AML-193 (cell line): ENCODE results near the gene AMDHD2.
"Not testable (repeated sequence)": the region's sequence is repeated elsewhere in the genome, so short reads cannot be mapped to it uniquely, and the experiment has no call there.

Experiments used
- DNase-seq, 2 experiments: peaks; one replicate each; lab custom pipeline; 2025; lab: John Stamatoyannopoulos, UW

Gene AMDHD2

DNA sequence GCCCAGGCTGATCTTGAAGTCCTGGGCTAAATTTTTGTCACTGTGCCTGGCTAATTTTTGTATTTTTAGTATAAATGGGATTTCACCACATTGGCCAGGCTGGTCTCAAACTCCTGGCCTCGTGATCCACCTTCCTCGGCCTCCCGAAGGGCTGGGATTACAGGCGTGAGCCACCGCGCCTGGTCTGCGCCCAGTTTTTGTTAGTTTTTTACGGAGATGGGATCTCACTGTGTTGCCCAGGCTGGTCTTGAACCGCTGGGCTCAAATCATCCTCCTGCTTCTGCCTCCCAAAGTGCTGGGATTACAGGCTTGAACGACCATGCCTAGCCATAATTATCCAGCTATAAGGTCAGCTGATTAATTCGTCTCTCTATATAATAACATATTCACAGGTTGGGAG lies 13.7 kb downstream of the AMDHD2 start:
- no peak for DNase-seq

DNA sequence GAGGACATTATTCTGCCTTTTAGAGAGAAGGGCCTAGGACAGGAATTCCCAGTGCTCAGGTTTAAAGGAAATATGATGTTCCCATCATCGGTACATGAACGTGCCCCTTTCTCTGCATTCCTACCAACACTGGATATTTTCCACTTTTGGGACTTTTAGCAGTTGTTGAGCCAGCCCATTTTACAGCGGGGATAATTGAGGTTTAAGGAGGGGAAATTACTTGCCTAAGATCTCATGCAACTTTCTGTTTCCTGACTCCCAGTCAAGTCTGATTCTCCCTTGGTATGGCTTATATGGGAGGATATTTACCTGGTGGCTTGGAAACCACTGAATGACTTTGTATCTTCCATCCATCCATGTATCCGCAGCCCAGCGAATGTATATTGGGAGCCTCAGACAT lies 14.2 kb downstream of the AMDHD2 start:
- DNase-seq, result not testable (repeated sequence)

DNA sequence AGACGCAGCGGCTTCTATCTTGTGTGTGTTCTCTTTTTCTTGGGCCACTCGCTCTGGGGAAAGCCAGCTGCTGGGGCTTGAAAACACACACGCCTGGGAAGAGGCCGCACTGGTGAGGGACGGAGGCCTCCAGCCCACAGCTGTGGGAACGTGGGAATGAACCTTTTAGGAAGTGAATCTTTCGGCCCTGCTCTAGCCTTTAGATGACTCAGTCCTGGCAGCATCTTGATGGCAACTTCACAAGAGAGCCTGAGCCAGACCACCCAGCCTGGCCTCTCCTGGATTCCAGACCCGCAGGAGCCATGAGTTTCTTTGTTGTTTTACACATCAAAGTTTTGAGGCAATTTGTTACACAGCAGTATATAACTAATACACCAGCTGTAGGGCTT lies 15.4 kb downstream of the AMDHD2 start:
- DNase-seq, result no peak

DNA sequence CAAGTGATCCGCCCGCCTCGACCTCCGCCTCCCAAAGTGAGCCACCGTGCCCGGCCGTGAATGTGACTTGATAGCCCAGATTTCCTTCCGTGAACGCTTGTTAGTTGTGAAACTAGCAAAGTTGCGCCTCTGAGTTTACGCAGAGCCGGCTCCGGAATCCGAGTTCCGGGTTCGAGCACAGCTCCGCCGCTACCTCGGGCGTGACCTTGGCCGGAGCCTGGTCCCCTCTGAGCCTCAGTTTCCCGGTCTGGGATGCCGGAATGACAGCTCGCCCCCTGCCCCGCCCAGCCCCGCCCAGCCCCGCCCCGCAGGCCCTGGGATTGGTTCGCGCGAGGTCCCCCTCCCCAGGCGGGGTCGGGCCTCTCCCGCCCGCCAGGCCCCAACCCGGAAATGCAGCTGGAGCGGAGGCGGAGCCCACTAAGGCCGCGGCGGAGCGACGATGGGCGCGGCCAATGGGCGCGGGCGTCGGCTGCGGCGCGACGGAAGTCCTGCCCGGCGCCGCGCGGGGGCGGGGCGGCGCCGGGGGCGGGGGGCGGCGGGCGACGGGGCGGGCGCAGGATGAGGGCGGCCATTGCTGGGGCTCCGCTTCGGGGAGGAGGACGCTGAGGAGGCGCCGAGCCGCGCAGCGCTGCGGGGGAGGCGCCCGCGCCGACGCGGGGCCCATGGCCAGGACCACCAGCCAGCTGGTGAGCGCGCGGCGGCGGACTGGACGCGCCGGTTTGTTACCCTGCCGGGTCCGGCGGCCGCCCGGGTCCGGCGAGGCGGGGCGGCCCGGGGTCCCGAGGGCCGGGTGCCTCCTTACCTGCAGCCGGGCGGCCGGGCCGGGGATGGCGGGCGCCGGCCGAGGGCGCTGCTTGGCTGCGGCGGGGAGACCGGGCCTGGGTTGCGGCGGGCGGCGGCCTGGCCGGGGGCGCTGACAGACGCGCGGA lies 17.5 kb downstream of the AMDHD2 start, which contains the start of gene PDPK1:
Gene PDPK1 (plus strand): TSS at position 571 of the 929 bp plus-strand sequence. CDS start 92 bp downstream, at position 663.
- DNase-seq, result peak; percentile 82 to 86

- not testable (repeated sequence) for DNase-seq
Measured at GRCh38 chr16:2539192-2539844, 19.1 kb downstream of the AMDHD2 start.

DNA sequence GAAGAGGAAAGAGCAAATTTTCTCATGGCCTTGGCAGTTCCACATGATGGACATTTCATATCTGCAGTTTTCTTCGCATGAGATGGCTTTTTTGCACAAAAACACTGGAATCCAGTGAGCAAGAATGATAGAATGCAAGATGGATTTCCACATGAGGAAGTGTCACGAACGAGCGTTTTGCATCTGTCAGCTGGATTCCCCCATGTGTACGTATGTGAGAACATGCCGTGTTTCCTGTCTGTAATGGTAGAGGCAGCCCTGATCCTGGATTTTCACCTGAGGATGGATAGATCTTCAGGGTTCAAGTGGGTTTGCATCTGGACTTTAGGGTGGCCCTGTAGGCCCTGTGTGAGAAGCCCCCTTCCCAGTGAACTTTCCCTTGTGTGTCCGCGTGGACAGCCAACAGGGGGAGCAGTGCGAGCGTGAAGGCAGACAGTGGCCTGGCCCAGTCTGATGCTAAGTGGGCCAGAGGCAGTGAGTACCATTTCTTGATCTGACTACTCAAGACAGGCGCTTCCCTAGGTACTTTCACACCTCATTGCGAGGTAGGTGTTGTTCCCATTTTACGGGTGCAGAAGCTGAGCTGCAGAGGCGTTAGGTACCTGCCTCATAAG lies 19.8 kb downstream of the AMDHD2 start:
- peak in 1 of 2 experiments; percentile 4 for DNase-seq

GRCh38 chr16:2540912-2541311 lies 20.7 kb downstream of the AMDHD2 start:
- DNase-seq, result peak; percentile 41 to 65

DNA sequence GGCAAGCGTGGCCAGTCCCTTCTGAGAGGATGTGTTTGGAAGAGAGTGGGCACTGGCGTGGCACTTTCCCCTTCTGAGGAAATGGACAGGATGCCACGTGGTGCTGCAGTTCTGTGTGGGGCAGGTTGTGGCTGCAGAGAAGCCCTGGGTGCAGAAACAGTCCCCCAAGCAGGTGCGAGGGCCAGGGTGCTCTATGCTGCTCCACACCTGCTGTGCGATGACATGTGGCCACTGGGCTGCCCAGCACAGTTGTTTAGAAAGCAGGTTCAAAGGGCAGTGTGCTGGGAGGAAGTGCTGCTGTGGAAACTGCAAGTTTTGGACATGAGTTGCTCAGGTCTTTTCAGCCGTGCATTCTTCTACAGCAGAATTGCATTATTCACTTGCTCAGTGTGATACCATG lies 21.2 kb downstream of the AMDHD2 start:
- not testable (repeated sequence) for DNase-seq

DNA sequence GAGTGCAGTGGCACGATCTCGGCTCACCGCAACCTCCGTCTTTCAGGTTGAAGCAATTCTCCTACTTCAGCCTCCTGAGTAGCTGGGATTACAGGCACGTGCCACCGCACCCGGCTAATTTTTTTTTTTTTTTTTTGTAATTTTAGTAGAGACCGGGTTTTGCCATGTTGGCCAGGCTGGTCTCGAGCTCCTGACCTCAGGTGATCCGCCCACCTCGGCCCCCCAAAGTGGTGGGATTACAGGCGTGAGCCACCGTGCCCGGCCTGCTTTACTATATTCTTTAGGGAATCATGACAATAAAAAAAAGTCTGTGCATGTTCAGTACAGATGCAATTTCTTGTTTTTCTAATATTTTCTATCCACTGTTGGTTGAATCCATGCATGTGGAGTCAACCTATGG lies 23.6 kb downstream of the AMDHD2 start:
- DNase-seq, result not testable (repeated sequence)

GRCh38 chr16:2550283-2550878 lies 30.2 kb downstream of the AMDHD2 start:
- DNase-seq, result not testable (repeated sequence)

- not testable (repeated sequence) for DNase-seq
Measured at GRCh38 chr16:2551420-2551889, 31.3 kb downstream of the AMDHD2 start.

DNA sequence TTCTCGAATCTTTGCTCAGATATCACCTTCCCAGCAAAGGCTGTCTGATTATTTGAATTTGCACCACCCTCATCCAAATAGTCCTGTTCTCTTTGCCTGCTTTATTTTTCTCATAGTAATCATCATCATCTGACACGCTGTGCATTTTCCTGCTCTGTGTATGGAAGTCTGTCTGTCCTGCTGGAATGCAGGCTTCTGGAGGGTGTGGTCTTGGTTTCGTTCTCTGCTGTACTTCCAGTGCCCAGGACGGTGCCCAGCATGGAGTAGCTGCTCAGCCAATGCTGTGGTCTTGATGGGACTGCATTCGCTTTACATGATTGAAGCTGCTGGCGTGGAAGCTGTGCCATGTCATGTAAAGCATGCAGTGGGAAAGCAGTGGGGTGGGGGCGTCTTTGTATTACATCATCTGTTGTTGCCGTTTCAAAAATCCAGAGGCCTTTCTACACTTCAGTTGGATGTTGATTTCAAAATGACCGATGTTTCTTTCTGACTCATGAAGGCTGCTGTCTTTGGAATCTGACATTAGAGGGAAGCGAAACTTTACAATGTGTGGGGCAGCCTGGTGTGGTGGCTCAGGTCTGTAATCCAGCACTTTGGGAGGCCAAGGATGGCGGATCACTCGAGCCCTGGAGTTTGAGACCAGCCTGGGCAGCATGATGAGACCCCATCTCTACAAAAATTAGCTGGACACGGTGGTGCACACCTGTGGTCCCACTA lies 34.7 kb downstream of the AMDHD2 start:
- DNase-seq, result not testable (repeated sequence)

DNA sequence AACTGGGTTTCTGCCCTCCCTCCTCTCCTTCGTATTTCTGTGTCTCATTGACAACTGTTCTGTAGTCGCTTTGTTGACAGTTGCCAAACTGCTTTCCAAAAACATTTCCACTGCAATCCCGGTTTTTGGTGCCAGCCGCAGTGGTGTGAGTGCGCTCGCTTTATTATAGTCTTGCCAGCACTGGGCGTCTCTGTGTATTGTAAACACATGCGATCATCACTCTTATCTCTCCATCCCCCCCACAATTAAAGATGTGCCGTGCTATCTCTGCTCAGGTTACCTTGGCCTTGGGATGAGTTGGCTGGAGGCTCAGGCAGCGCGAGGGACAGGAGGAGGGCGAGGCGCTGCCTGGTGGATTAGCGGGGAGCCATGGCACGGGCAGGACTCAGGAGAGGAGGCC lies 37.0 kb downstream of the AMDHD2 start:
- not testable (repeated sequence) for DNase-seq

DNA sequence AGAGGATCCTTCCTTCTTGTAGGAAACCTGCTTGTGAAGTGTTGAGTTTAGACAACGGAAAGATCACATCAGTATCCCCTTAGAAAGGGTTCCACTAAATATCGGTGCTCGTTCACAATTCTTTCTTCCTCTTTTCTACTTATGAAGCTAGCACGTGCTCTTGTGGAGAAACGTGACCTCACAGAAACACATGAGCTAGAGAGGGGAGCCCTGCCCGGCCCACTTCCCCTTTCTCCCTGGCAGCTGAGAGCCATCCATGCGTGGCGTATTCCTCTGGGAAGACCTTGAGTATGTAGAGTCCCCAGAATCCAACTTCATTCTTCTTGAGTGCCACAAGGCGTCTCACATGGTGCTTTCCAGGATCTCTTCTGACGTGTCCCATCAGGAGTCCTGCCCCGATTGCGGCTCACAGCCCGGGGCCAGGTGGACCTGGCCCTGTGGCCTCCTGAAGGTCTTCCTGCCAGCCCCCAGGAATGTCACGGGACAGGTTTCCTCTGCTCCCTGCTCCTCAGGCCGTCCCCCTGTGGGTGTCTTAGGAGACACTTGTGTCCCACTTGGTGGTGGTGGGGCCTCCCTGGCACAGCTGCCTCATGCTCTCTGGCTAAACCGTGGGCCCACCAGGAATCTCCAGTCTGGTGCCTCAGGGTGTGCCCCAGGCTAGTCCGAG lies 40.1 kb downstream of the AMDHD2 start:
- DNase-seq, result not testable (repeated sequence)

DNA sequence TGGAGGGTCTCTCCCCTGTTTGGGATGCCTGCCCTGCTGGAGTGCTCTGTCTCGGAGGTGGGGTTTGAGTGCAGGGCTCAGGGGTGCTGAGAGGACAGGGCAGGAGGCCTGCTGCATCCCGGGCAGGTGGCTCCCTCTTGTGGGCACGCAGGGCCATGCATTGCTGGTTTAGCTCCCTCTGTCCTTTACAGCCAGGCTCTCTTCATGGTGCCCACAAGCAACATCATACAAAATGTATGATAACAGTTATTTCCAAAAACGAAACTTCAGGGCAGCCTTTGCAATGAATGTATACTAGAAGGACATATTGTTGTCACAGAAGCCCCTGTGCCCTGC lies 40.6 kb downstream of the AMDHD2 start:
- not testable (repeated sequence) for DNase-seq

DNA sequence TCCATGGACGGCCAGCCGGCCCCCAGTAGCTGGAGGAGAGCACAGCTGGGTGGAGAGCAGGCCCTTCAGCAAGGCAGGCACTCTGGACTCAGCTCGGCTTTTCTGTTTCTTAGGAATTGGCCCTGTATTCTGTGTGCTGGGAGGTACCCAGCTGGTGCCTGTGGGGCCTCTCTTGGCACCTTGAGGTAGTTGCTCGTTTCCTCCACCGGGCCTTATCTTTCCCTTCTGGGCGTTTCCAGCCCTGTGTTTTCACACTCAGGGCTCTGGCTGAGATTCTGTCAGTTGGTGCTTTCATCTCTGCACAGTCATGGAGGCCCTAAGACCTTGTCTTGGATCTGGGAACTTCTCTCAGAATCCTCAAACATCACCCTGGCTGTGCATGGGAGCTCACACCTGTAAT lies 47.3 kb downstream of the AMDHD2 start:
- not testable (repeated sequence) for DNase-seq

DNA sequence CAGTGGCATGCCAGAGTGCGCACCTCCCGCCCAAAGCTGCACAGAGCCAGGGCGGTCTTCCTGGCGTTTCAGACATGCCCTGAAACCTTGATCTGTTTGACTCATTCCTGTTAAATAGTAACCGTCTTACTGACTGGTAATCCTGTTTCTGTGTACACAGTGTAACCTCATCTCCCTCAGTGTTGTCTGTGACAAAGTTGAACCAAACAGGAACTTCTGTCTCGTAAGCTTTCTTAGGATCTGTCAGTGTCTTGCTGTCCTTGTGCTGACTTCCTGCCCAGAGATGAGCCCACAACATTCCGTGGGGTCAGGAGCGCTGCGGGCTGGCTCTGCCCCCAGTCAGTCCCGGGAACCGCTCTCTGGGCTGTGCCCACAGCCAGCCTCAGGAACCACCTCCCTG lies 48.4 kb downstream of the AMDHD2 start:
- not testable (repeated sequence) for DNase-seq

GRCh38 chr16:2572704-2573103 lies 52.5 kb downstream of the AMDHD2 start:
- DNase-seq, result not testable (repeated sequence)

- DNase-seq, result not testable (repeated sequence)
Measured at GRCh38 chr16:2575839-2576238, 55.7 kb downstream of the AMDHD2 start.

DNA sequence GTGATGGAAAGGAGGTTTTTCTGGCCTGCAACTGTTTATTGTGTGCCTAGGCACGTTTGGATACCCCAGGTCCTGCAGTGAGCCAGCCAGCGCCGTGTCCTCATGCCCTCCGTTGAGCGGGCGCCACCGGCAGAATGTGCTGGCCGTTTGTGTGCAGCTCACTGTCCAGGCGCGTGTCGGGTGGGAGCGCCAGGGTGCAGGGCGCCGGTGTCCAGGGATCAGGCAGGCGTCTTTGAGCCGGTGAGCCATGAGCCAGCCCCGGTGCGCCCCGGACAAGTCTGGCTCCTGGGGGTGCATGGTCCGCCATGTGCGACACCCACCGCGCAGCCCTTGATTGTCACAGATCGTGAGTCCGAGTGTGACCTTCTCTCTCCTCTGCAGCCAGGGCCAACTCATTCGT lies 56.9 kb downstream of the AMDHD2 start:
- not testable (repeated sequence) for DNase-seq

DNA sequence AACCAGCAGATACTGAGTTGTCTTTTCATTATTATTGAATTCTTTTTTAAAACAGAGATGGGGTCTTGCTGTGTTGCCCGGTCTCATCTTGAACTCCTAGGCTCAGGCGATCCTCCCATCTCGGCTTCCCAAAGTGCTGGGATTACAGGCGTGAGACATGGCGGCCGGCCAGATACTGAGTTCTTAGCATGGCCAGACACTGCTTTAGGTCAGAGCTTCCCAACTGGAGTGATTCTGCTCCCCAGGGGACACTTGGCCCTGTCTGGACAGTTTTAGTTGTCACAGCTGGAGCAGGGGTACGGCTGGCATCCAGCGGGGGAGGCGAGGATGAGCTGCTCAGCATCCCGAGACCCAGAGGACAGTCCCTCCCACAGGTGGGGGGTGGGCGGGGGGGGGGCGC lies 58.7 kb downstream of the AMDHD2 start:
- not testable (repeated sequence) for DNase-seq
